ENCODE data around the gene WBP11.
"Not testable (repeated sequence)": the region's sequence is repeated elsewhere in the genome, so short reads cannot be mapped to it uniquely, and the experiment has no call there.

- TF ChIP-seq CTCF, POLR2A, POLR2AphosphoS5 (IDR thresholded peaks at IDR 0.05): not testable (repeated sequence)
Observed at GRCh38 chr12:14759711-14760280, 43.5 kb downstream of the WBP11 start.

Measured in gastroesophageal sphincter (tissue), 3 donors.